Measurements from ENCODE around the gene GAN. TPM values are rescaled to one million over a fixed set of nuclear protein-coding genes. Genes with fewer than 3 reads are reported as not detected.
A peak's percentile ranks its signal among the peaks of the same experiment; 100 is the strongest.

Gene GAN
- total and polyA plus RNA-seq, 2 of the 4 experiments (the other 2 are of a cell fraction) = 1.1 to 5.7 TPM

GRCh38 chr16:81318711-81319110 lies 3.9 kb downstream of the GAN start:
- H4K20me1 ChIP-seq (ENCODE audit: insufficient read depth, low read length) = peaks cover 19% of the 10 kb centered on the region; the same call in 1 of the 2 replicates

More at GRCh38 chr16:81318711-81319110, 3.9 kb downstream of the GAN start:
- no peak for DNase-seq
- H4K91ac ChIP-seq (ENCODE audit: insufficient read depth, low read depth, low read length) = 0 out of 2 replicates have a peak overlapping the region, but pooled peaks have one; percentile 8
- H3K23ac ChIP-seq (ENCODE audit: low read depth, low read length) = peak overlapping the region; percentile 74
- H3K56ac ChIP-seq (ENCODE audit: extremely low read depth, insufficient read depth, low read length) = 0 out of 2 replicates have a peak overlapping the region, but pooled peaks have one; percentile 3
- H2BK120ac ChIP-seq (ENCODE audit: low read depth, low read length) = peak overlapping the region; percentile 66
- intact Hi-C loops (cut with micrococcal nuclease) (loop anchor here (10.0 kb wide), 3 partner anchors 84 to 224 kb away; partner anchors contain the start of genes BCO1 and GCSH), in situ Hi-C loops (cut with MboI; ENCODE audit: low sequenced_read_pairs) (no loop called here), dilution Hi-C loops (cut with HindIII; ENCODE audit: low sequenced_read_pairs, unreplicated experiment) (no loop called here)
- peaks cover 13% of the 10 kb centered on the region for H3K9me1 ChIP-seq (ENCODE audit: insufficient read depth, low read length)
- no peaks in the 10 kb centered on the region for H3K9me3 ChIP-seq (ENCODE audit: control insufficient read depth, insufficient read depth, low read length)
- H3K27ac ChIP-seq (ENCODE audit: insufficient read depth, low read length) = no peak overlapping the region
- no peak overlapping the region for H3K4me2 ChIP-seq (ENCODE audit: low read depth, low read length)
- peak overlapping the region; percentile 18 for H2AFZ ChIP-seq (replicated peaks; ENCODE audit: low read length, poor library complexity)
- peak overlapping the region; percentile 50; the same call in 1 of the 2 replicates for H3K14ac ChIP-seq (replicated peaks; ENCODE audit: low read depth, low read length)
- H2BK15ac ChIP-seq (ENCODE audit: low read depth, low read length) = no peak overlapping the region
- 0 out of 2 replicates have a peak overlapping the region, but pooled peaks have one; percentile 42 for H2BK20ac ChIP-seq (ENCODE audit: low read depth, low read length)
- TF ChIP-seq CHD1 (IDR thresholded peaks at IDR 0.05; ENCODE audit: low read depth, low read length) = no peak
- TF ChIP-seq, protein P1, sequence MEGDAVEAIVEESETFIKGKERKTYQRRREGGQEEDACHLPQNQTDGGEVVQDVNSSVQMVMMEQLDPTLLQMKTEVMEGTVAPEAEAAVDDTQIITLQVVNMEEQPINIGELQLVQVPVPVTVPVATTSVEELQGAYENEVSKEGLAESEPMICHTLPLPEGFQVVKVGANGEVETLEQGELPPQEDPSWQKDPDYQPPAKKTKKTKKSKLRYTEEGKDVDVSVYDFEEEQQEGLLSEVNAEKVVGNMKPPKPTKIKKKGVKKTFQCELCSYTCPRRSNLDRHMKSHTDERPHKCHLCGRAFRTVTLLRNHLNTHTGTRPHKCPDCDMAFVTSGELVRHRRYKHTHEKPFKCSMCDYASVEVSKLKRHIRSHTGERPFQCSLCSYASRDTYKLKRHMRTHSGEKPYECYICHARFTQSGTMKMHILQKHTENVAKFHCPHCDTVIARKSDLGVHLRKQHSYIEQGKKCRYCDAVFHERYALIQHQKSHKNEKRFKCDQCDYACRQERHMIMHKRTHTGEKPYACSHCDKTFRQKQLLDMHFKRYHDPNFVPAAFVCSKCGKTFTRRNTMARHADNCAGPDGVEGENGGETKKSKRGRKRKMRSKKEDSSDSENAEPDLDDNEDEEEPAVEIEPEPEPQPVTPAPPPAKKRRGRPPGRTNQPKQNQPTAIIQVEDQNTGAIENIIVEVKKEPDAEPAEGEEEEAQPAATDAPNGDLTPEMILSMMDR (conservative IDR thresholded peaks at IDR 0.05; ENCODE audit: low read depth, low read length) = no peak
- TF ChIP-seq SMC3 (IDR thresholded peaks at IDR 0.05; ENCODE audit: low read depth, low read length) = no peak
- TF ChIP-seq USF2 (IDR thresholded peaks at IDR 0.05; ENCODE audit: low read depth, low read length) = no peak
- TF ChIP-seq RFX5 (IDR thresholded peaks at IDR 0.05; ENCODE audit: low read depth, low read length) = no peak
- no peak for TF ChIP-seq CEBPB (IDR thresholded peaks at IDR 0.05; ENCODE audit: low read depth, low read length)
- TF ChIP-seq RCOR1 (IDR thresholded peaks at IDR 0.05; ENCODE audit: insufficient replicate concordance, low read length) = no peak
- TF ChIP-seq BHLHE40 (IDR thresholded peaks at IDR 0.05; ENCODE audit: low read depth, low read length) = no peak
- TF ChIP-seq RAD21 (IDR thresholded peaks at IDR 0.05; ENCODE audit: low read length) = no peak
- TF ChIP-seq MAZ (IDR thresholded peaks at IDR 0.05; ENCODE audit: borderline replicate concordance, low read depth, low read length) = no peak
- no peak for TF ChIP-seq NFE2L2 (IDR thresholded peaks at IDR 0.05; ENCODE audit: low read depth, low read length)
- TF ChIP-seq MXI1 (IDR thresholded peaks at IDR 0.05; ENCODE audit: borderline replicate concordance, low read depth, low read length) = no peak
- no peak for TF ChIP-seq ELK1 (IDR thresholded peaks at IDR 0.05; ENCODE audit: borderline replicate concordance, low read depth, low read length)
- TF ChIP-seq FOS (IDR thresholded peaks at IDR 0.05; ENCODE audit: low read depth, low read length) = no peak
- TF ChIP-seq MAFK (IDR thresholded peaks at IDR 0.05; ENCODE audit: low read depth, low read length) = no peak
- no peak for TF ChIP-seq POLR2A (IDR thresholded peaks at IDR 0.05; ENCODE audit: low read depth, low read length)
- no peak overlapping the region for H4K5ac ChIP-seq (ENCODE audit: low read depth, low read length)
- ChIA-PET CTCF (interaction anchor here (0.5 to 1.8 kb wide), 2 partner anchors 15 to 113 kb away, joined by 4 to 7 read pairs; no protein-coding TSS in a partner anchor), POLR2A (ENCODE audit: unreplicated experiment) (no interaction called here)
- H2BK5ac ChIP-seq (ENCODE audit: low read depth, low read length, poor library complexity, severe bottlenecking) = peak overlapping the region; percentile 33
- H4K8ac ChIP-seq (ENCODE audit: low read depth in 2 of 2, low read length in 2 of 2) = no peak overlapping the region
- peak overlapping the region; percentile 39; the same call in 1 of the 2 replicates for H3K4ac ChIP-seq (ENCODE audit: low read depth, low read length)
- no peak for ATAC-seq (ENCODE audit: low read depth)
- no peak overlapping the region; the same call in 1 of the 2 replicates for H3K18ac ChIP-seq (ENCODE audit: low read depth, low read length)
- H3K9ac ChIP-seq (ENCODE audit: low read depth, low read length) = peak overlapping the region; percentile 21; the same call in 1 of the 2 replicates
- H2AK9ac ChIP-seq (replicated peaks; ENCODE audit: low read depth, low read length, poor library complexity) = peak overlapping the region; percentile 26
- H3K79me1 ChIP-seq (ENCODE audit: low read depth in 1 of 2, low read length in 2 of 2) = peaks cover 17 to 59% of the 10 kb centered on the region in 2 experiments
- H2AK5ac ChIP-seq (ENCODE audit: low read depth, low read length) = peak overlapping the region; percentile 69; the same call in 1 of the 2 replicates
- no peak overlapping the region for H3K4me3 ChIP-seq (ENCODE audit: insufficient read depth, low read depth, low read length)
- H3K4me1 ChIP-seq (ENCODE audit: control insufficient read depth, insufficient read depth, low read length) = peaks cover 9% of the 10 kb centered on the region
- no peaks in the 10 kb centered on the region for H3K27me3 ChIP-seq (ENCODE audit: control insufficient read depth, insufficient read depth, low read length)
- no peaks in the 10 kb centered on the region for H3K36me3 ChIP-seq (ENCODE audit: control insufficient read depth, insufficient read depth, low read length)
- BruUV-seq (replicated peaks) = no TSS peak
- 92% methylated on average over 2 of the region's 7 CpGs; no CpG with 5 or more reads in 1 of the 2 experiments for WGBS, 2 experiments (ENCODE audit: extremely low coverage in 2 of 2, insufficient read length in 1 of 2)

Measured in IMR-90 (cell line).